Activated naive CD4-positive, alpha-beta T cell treated with anti-CD3 and anti-CD28 coated beads, Interleukin-2, amount 50 U/mL, for 72 hours (primary cell): ENCODE measurements around the gene RND3. TPM values are rescaled to one million over a fixed set of nuclear protein-coding genes. Genes with fewer than 3 reads are reported as not detected.

Experiments
- ATAC-seq, 2 donors: fragments of 150-1000 bp; cut with Tn5 transposase; 2 replicates each; pipeline ENCODE4 v1.10.0; 2021; ENCODE audit warnings: mild to moderate bottlenecking in 2 of 2, moderate library complexity in 2 of 2
- DNase-seq, 2 donors: peaks; one replicate each; pipeline ENCODE4 v3.0.0; 2021 to 2022; ENCODE audit warnings: low spot score in 2 of 2
- H3K27ac Mint-ChIP-seq, 2 donors: one replicate each; pipeline ENCODE4 v1.8.0; 2022; ENCODE audit warnings: mild to moderate bottlenecking in 2 of 2, mixed read lengths in 2 of 2
- H3K36me3 Mint-ChIP-seq, 2 donors: one replicate each; pipeline ENCODE4 v1.8.0; 2022; ENCODE audit warnings: mixed read lengths in 2 of 2
- H3K9me3 Mint-ChIP-seq, 2 donors: one replicate each; pipeline ENCODE4 v1.8.0; 2022; ENCODE audit warnings: mixed read lengths in 2 of 2
- total RNA-seq, 2 donors: library from RNA; stranded (reverse); gene quantifications; one replicate each; pipeline ENCODE4 v1.2.3, GENCODE V29; 2022

RND3 gene
- total RNA-seq, 2 donors from 2014 or later: not detected

- ATAC-seq: no peak
- Mint-ChIP-seq H3K9me3 (peaks cover 4 to 11% of the 10 kb centered on the region in 2 donors), H3K27ac (no peak overlapping the region), H3K36me3 (no peaks in the 10 kb centered on the region)
- DNase-seq: no peak
Measured at GRCh38 chr2:150469706-150470274, 17.7 kb downstream of the RND3 start.

- H3K27ac Mint-ChIP-seq: no peak overlapping the region
- peaks cover 2 to 6% of the 10 kb centered on the region in 2 donors for H3K9me3 Mint-ChIP-seq
- H3K36me3 Mint-ChIP-seq: no peaks in the 10 kb centered on the region
- DNase-seq (no peak), ATAC-seq (no peak)
Measured at GRCh38 chr2:150468350-150468960, 19.0 kb downstream of the RND3 start.

GRCh38 chr2:150467621-150467963 lies 19.9 kb downstream of the RND3 start:
- ATAC-seq (no peak), DNase-seq (no peak)
- Mint-ChIP-seq H3K9me3 (peaks cover 3 to 6% of the 10 kb centered on the region in 2 donors), H3K36me3 (no peaks in the 10 kb centered on the region), H3K27ac (no peak overlapping the region)

- DNase-seq: no peak
- H3K27ac Mint-ChIP-seq: no peak overlapping the region
- no peak for ATAC-seq
- H3K36me3 Mint-ChIP-seq: no peaks in the 10 kb centered on the region
- peaks cover 3 to 6% of the 10 kb centered on the region in 2 donors for H3K9me3 Mint-ChIP-seq
Measured at GRCh38 chr2:150466741-150467620, 20.5 kb downstream of the RND3 start.

GRCh38 chr2:150465703-150466569 lies 21.5 kb downstream of the RND3 start:
- Mint-ChIP-seq H3K27ac (no peak overlapping the region), H3K36me3 (no peaks in the 10 kb centered on the region), H3K9me3 (peaks cover 3 to 6% of the 10 kb centered on the region in 2 donors)
- ATAC-seq (no peak), DNase-seq (no peak)

- ATAC-seq (no peak), DNase-seq (no peak)
- H3K27ac Mint-ChIP-seq: no peak overlapping the region
- no peaks in the 10 kb centered on the region for H3K36me3 Mint-ChIP-seq
- H3K9me3 Mint-ChIP-seq: peaks cover 3 to 5% of the 10 kb centered on the region in 2 donors
Measured at GRCh38 chr2:150464986-150465385, 22.5 kb downstream of the RND3 start.

- H3K36me3 Mint-ChIP-seq: no peaks in the 10 kb centered on the region
- peaks cover 0 to 3% of the 10 kb centered on the region in 2 donors for H3K9me3 Mint-ChIP-seq
- DNase-seq: no peak
- no peak overlapping the region for H3K27ac Mint-ChIP-seq
- no peak for ATAC-seq
Measured at GRCh38 chr2:150464270-150464669, 23.2 kb downstream of the RND3 start.

GRCh38 chr2:150462770-150463169 lies 24.7 kb downstream of the RND3 start:
- no peak overlapping the region for H3K27ac Mint-ChIP-seq
- no peaks in the 10 kb centered on the region for H3K36me3 Mint-ChIP-seq
- ATAC-seq: no peak
- no peak for DNase-seq
- peaks cover 0 to 3% of the 10 kb centered on the region in 2 donors for H3K9me3 Mint-ChIP-seq

GRCh38 chr2:150459281-150459680 lies 28.2 kb downstream of the RND3 start:
- Mint-ChIP-seq H3K36me3 (no peaks in the 10 kb centered on the region), H3K27ac (no peak overlapping the region), H3K9me3 (peaks cover 0 to 6% of the 10 kb centered on the region in 2 donors)
- DNase-seq: no peak
- ATAC-seq: no peak

- DNase-seq (no peak), ATAC-seq (no peak)
- Mint-ChIP-seq H3K27ac (peak overlapping the region in 1 of 2 donors; percentile 33), H3K36me3 (no peaks in the 10 kb centered on the region), H3K9me3 (peaks cover 0 to 3% of the 10 kb centered on the region in 2 donors)
Measured at GRCh38 chr2:150450765-150451164, 36.7 kb downstream of the RND3 start.

- ATAC-seq: no peak
- H3K27ac Mint-ChIP-seq: no peak overlapping the region
- H3K36me3 Mint-ChIP-seq: no peaks in the 10 kb centered on the region
- H3K9me3 Mint-ChIP-seq: peaks cover 0 to 3% of the 10 kb centered on the region in 2 donors
- no peak for DNase-seq
Measured at GRCh38 chr2:150449856-150450255, 37.6 kb downstream of the RND3 start.

GRCh38 chr2:150445398-150445797 lies 42.1 kb downstream of the RND3 start:
- no peaks in the 10 kb centered on the region for H3K9me3 Mint-ChIP-seq
- no peaks in the 10 kb centered on the region for H3K36me3 Mint-ChIP-seq
- no peak for DNase-seq
- no peak for ATAC-seq
- no peak overlapping the region for H3K27ac Mint-ChIP-seq

GRCh38 chr2:150442484-150442883 lies 45.0 kb downstream of the RND3 start:
- DNase-seq (no peak), ATAC-seq (no peak)
- H3K36me3 Mint-ChIP-seq: no peaks in the 10 kb centered on the region
- H3K9me3 Mint-ChIP-seq: no peaks in the 10 kb centered on the region
- no peak overlapping the region for H3K27ac Mint-ChIP-seq

- H3K36me3 Mint-ChIP-seq: no peaks in the 10 kb centered on the region
- DNase-seq: no peak
- no peak for ATAC-seq
- peaks cover 6% of the 10 kb centered on the region in 2 donors for H3K9me3 Mint-ChIP-seq
- H3K27ac Mint-ChIP-seq: no peak overlapping the region
Measured at GRCh38 chr2:150441784-150442183, 45.7 kb downstream of the RND3 start.

- H3K9me3 Mint-ChIP-seq: peaks cover 6 to 7% of the 10 kb centered on the region in 2 donors
- H3K36me3 Mint-ChIP-seq: no peaks in the 10 kb centered on the region
- no peak overlapping the region for H3K27ac Mint-ChIP-seq
- no peak for DNase-seq
- no peak for ATAC-seq
Measured at GRCh38 chr2:150441226-150441625, 46.2 kb downstream of the RND3 start.

GRCh38 chr2:150438654-150439053 lies 48.8 kb downstream of the RND3 start:
- peaks cover 11 to 14% of the 10 kb centered on the region in 2 donors for H3K9me3 Mint-ChIP-seq
- no peak for ATAC-seq
- H3K36me3 Mint-ChIP-seq: peaks cover 0 to 4% of the 10 kb centered on the region in 2 donors
- H3K27ac Mint-ChIP-seq: no peak overlapping the region
- no peak for DNase-seq

GRCh38 chr2:150438041-150438440 lies 49.4 kb downstream of the RND3 start:
- no peak for ATAC-seq
- peaks cover 0 to 4% of the 10 kb centered on the region in 2 donors for H3K36me3 Mint-ChIP-seq

More at GRCh38 chr2:150438041-150438440, 49.4 kb downstream of the RND3 start:
- no peak for DNase-seq
- peaks cover 11 to 14% of the 10 kb centered on the region in 2 donors for H3K9me3 Mint-ChIP-seq
- no peak overlapping the region for H3K27ac Mint-ChIP-seq
